Measurements from ENCODE around the gene AOC3.
A peak's percentile ranks its signal among the peaks of the same experiment; 100 is the strongest.

Gene AOC3

GRCh38 chr17:42850954-42851353 is at the start of gene AOC3:
AOC3 (plus strand) TSS chr17:42851199; CDS start chr17:42851344, 145 bp downstream.
- TF ChIP-seq GATA1 (IDR thresholded peaks at IDR 0.05; ENCODE audit: low read depth, low read length) = no peak
- TF ChIP-seq POLR2A (IDR thresholded peaks at IDR 0.05; ENCODE audit: low read length) = no peak
- no peak for DNase-seq

GRCh38 chr17:42803074-42803883 is 47.7 kb upstream of the AOC3 start:
- TF ChIP-seq POLR2A (IDR thresholded peaks at IDR 0.05; ENCODE audit: low read length) = no peak
- no peak for TF ChIP-seq GATA1 (IDR thresholded peaks at IDR 0.05; ENCODE audit: low read depth, low read length)
- DNase-seq = no peak

- no peak for TF ChIP-seq GATA1 (IDR thresholded peaks at IDR 0.05; ENCODE audit: low read depth, low read length)
- no peak for DNase-seq
Measured at GRCh38 chr17:42804918-42805367, 46.1 kb upstream of the AOC3 start.

- no peak for DNase-seq
- TF ChIP-seq GATA1 (IDR thresholded peaks at IDR 0.05; ENCODE audit: low read depth, low read length) (no peak), POLR2A (IDR thresholded peaks at IDR 0.05; ENCODE audit: low read length) (no peak)
Measured at GRCh38 chr17:42806249-42806648, 44.8 kb upstream of the AOC3 start.

GRCh38 chr17:42809250-42809649 is 41.7 kb upstream of the AOC3 start:
- TF ChIP-seq POLR2A (IDR thresholded peaks at IDR 0.05; ENCODE audit: low read length) (no peak), GATA1 (IDR thresholded peaks at IDR 0.05; ENCODE audit: low read depth, low read length) (no peak)
- DNase-seq = no peak

GRCh38 chr17:42814633-42815399 is 36.2 kb upstream of the AOC3 start:
- DNase-seq = no peak
- TF ChIP-seq POLR2A (IDR thresholded peaks at IDR 0.05; ENCODE audit: low read length) = no peak
- TF ChIP-seq GATA1 (IDR thresholded peaks at IDR 0.05; ENCODE audit: low read depth, low read length) = no peak

GRCh38 chr17:42817866-42818265 is 33.1 kb upstream of the AOC3 start:
- no peak for TF ChIP-seq POLR2A (IDR thresholded peaks at IDR 0.05; ENCODE audit: low read length)
- no peak for TF ChIP-seq GATA1 (IDR thresholded peaks at IDR 0.05; ENCODE audit: low read depth, low read length)

GRCh38 chr17:42818379-42818778 is 32.6 kb upstream of the AOC3 start:
- DNase-seq = no peak

More at GRCh38 chr17:42817866-42818265, 33.1 kb upstream of the AOC3 start:
- DNase-seq = no peak

GRCh38 chr17:42819939-42820535 is 31.0 kb upstream of the AOC3 start:
- no peak for TF ChIP-seq POLR2A (IDR thresholded peaks at IDR 0.05; ENCODE audit: low read length)
- no peak for TF ChIP-seq GATA1 (IDR thresholded peaks at IDR 0.05; ENCODE audit: low read depth, low read length)
- DNase-seq = peak; percentile 81 to 87

More at GRCh38 chr17:42818379-42818778, 32.6 kb upstream of the AOC3 start:
- TF ChIP-seq GATA1 (IDR thresholded peaks at IDR 0.05; ENCODE audit: low read depth, low read length) (no peak), POLR2A (IDR thresholded peaks at IDR 0.05; ENCODE audit: low read length) (no peak)

GRCh38 chr17:42821176-42821575 is 29.8 kb upstream of the AOC3 start:
- no peak for TF ChIP-seq GATA1 (IDR thresholded peaks at IDR 0.05; ENCODE audit: low read depth, low read length)
- no peak for TF ChIP-seq POLR2A (IDR thresholded peaks at IDR 0.05; ENCODE audit: low read length)
- no peak for DNase-seq

GRCh38 chr17:42827472-42827871 is 23.5 kb upstream of the AOC3 start:
- TF ChIP-seq GATA1 (IDR thresholded peaks at IDR 0.05; ENCODE audit: low read depth, low read length) (no peak), POLR2A (IDR thresholded peaks at IDR 0.05; ENCODE audit: low read length) (no peak)

GRCh38 chr17:42830971-42831370 is 20.0 kb upstream of the AOC3 start:
- TF ChIP-seq GATA1 (IDR thresholded peaks at IDR 0.05; ENCODE audit: low read depth, low read length) (no peak), POLR2A (IDR thresholded peaks at IDR 0.05; ENCODE audit: low read length) (no peak)
- no peak for DNase-seq

More at GRCh38 chr17:42827472-42827871, 23.5 kb upstream of the AOC3 start:
- no peak for DNase-seq

- TF ChIP-seq POLR2A (IDR thresholded peaks at IDR 0.05; ENCODE audit: low read length) (no peak), GATA1 (IDR thresholded peaks at IDR 0.05; ENCODE audit: low read depth, low read length) (no peak)
- no peak for DNase-seq
Measured at GRCh38 chr17:42832213-42832933, 18.6 kb upstream of the AOC3 start.
